Right lobe of liver (tissue), 6 donors: ENCODE data around the gene GTF3C1. TPM values are rescaled to one million over a fixed set of nuclear protein-coding genes. Genes with fewer than 3 reads are reported as not detected.

Source experiments
- ATAC-seq, 4 donors: fragments of 200-7000 bp; cut with Tn5 transposase; one replicate each; pipeline ENCODE4 v1.9.1; 2020; ENCODE audit warnings: mild to moderate bottlenecking in 4 of 4, moderate library complexity in 4 of 4
- DNase-seq, 3 donors: peaks; one replicate each; pipeline ENCODE4 v3.0.0-alpha.2; 2020
- H3K27ac ChIP-seq, 3 donors: fragments of 200-600 bp; one replicate each; pipeline ENCODE4 v1.8.0; 2022
- H3K27me3 ChIP-seq, 2 donors: fragments of 200-600 bp; one replicate each; pipeline ENCODE4 v1.8.0; 2022
- H3K36me3 ChIP-seq, 4 donors: fragments of 200-600 bp; sonication (generic) in 1 of 4; one replicate each; pipeline versions ENCODE4 v1.5.1 to v1.8.0; 2017 to 2022; ENCODE audit warnings: control low read depth in 1 of 4
- H3K4me1 ChIP-seq, 4 donors: fragments of 200-600 bp; sonication (generic) in 1 of 4; one replicate each; pipeline versions ENCODE4 v1.5.1 to v1.8.0; 2017 to 2022; ENCODE audit warnings: control low read depth in 1 of 4
- H3K4me3 ChIP-seq, 3 donors: fragments of 200-600 bp; one replicate each; pipeline ENCODE4 v1.8.0; 2022
- H3K9me3 ChIP-seq, 4 donors: fragments of 200-600 bp; sonication (generic) in 1 of 4; one replicate each; pipeline versions ENCODE4 v1.5.1 to v1.8.0; 2017 to 2022; ENCODE audit warnings: control low read depth in 1 of 4
- CTCF ChIP-seq, 4 donors: fragments of 200-600 bp in 3 of 4; fragments of 450-650 bp in 1 of 4; IDR thresholded peaks; one replicate each; pipeline versions ENCODE4 v1.5.1 to v1.8.0; 2016 to 2022; ENCODE audit warnings: antibody characterized with exemption in 4 of 4, mild to moderate bottlenecking in 2 of 4
- POLR2A ChIP-seq: fragments of 450-650 bp; IDR thresholded peaks from one replicate; pipeline ENCODE4 v1.6.1; 2017; ENCODE audit warnings: antibody characterized with exemption, mild to moderate bottlenecking
- WGBS: methylation state at CpG from one replicate; pipeline ENCODE4 v1.1.6; 2018; ENCODE audit warnings: low coverage, low lambda C conversion rate; ENCODE audit not compliant: insufficient coverage; ENCODE audit errors: missing lambda C conversion rate; 5-methylcytosine and 5-hydroxymethylcytosine counted together
- intact Hi-C, 2 donors: fragments of 100-400 bp; cut with DNase I; formaldehyde crosslinking; loops; one replicate each; pipeline versions ENCODE4 v1.11.2 to v1.14.1; 2022
- total RNA-seq, 6 experiments: library from RNA; depleted of rRNA in 2 of 6; stranded (reverse); fragments of >200 nt in 2 of 6; fragmentation: NEBNext Ultra II Directional in 3 of 6; extraction: Animal tissue kit (Norgen Biotek cat#: 25700) in 3 of 6; gene quantifications; one replicate each; pipeline versions ENCODE4 v1.1.0 to v1.2.4, GENCODE V29; 2016 to 2023
- donor health status: DM: no; HTN: yes; CAD: no.
- donor health status: DM: no; HTN: no; CAD: no.
- donor health status: DM: no; HTN: no; CAD: no.
- donor health status: DM: no; HTN: yes; CAD: no.
- donor health status: DM: no; HTN: yes; CAD: no.

The GTF3C1 gene
- total RNA-seq, 6 experiments from 2014 or later = 25.3 to 53.3 (median 26.9) TPM

GRCh38 chr16:27424772-27425498 is 124.8 kb downstream of the GTF3C1 start:
- Histone ChIP-seq H3K27ac (no peak overlapping the region), H3K36me3 (no peaks in the 10 kb centered on the region), H3K4me1 (no peaks in the 10 kb centered on the region), H3K9me3 (peaks cover 0 to 9% (median 0%) of the 10 kb centered on the region in 4 donors), H3K27me3 (no peaks in the 10 kb centered on the region), H3K4me3 (no peak overlapping the region)
- no peak for ATAC-seq
- intact Hi-C loops = no loop called here
- peak in 1 of 3 donors; percentile 8 for DNase-seq
- 66% methylated on average over 5 of the region's 10 CpGs for WGBS
- no peak for TF ChIP-seq CTCF (IDR thresholded peaks at IDR 0.05)
- TF ChIP-seq POLR2A = no peak

- intact Hi-C loops = no loop called here
- Histone ChIP-seq H3K27ac (no peak overlapping the region), H3K4me3 (no peak overlapping the region), H3K9me3 (peaks cover 0 to 9% (median 0%) of the 10 kb centered on the region in 4 donors), H3K36me3 (no peaks in the 10 kb centered on the region), H3K4me1 (no peaks in the 10 kb centered on the region), H3K27me3 (no peaks in the 10 kb centered on the region)
- DNase-seq (no peak), ATAC-seq (no peak)
- TF ChIP-seq POLR2A (no peak), CTCF (IDR thresholded peaks at IDR 0.05) (no peak)
These were observed 127.6 kb downstream of the GTF3C1 start for GRCh38 chr16:27421961-27422740.

- Histone ChIP-seq H3K4me1 (no peaks in the 10 kb centered on the region), H3K27ac (no peak overlapping the region), H3K27me3 (no peaks in the 10 kb centered on the region), H3K9me3 (peaks cover 0 to 7% (median 0%) of the 10 kb centered on the region in 4 donors), H3K4me3 (no peak overlapping the region), H3K36me3 (no peaks in the 10 kb centered on the region)
- intact Hi-C loops = no loop called here
- DNase-seq (no peak), ATAC-seq (no peak)
- TF ChIP-seq CTCF (IDR thresholded peaks at IDR 0.05) = no peak
- TF ChIP-seq POLR2A = no peak
- WGBS = 56% methylated on average over 3 of the region's 4 CpGs
These were observed 132.6 kb downstream of the GTF3C1 start for GRCh38 chr16:27417047-27417671.

DNA sequence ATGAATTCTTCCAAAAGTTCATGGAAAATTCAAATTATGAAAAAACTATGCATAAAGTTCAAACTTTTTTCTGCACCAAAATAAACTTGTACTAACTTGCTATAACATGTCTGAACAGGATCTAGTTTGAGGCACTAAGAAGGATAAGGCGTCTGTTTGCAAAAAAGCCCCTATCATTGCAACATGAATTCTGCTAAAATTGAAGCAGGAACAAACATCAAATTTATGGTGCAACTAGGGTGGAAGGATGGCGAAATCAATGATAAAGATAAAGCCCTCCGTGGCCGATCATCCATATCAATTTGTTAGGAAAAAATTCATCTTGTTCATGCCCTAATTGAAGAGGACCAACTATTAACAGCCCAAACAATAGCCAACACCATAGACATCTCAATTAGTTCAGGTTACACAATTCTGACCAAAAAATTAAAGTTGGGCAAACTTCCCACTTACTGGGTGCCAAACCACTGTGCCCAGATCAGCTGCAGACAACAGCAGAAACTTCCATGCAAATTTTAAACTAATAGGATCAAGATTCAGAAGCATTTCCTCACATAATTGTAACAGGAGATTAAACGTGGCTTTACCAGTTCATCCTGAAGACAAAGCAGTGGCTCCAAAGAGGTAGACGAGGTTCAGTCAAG is 134.8 kb downstream of the GTF3C1 start:
- Histone ChIP-seq H3K36me3 (no peaks in the 10 kb centered on the region), H3K9me3 (no peaks in the 10 kb centered on the region), H3K27ac (no peak overlapping the region), H3K27me3 (no peaks in the 10 kb centered on the region), H3K4me1 (no peaks in the 10 kb centered on the region), H3K4me3 (no peak overlapping the region)
- DNase-seq (no peak), ATAC-seq (peak in 1 of 4 donors; percentile 16)
- intact Hi-C loops = no loop called here
- 29% methylated on average over 6 of the region's 6 CpGs for WGBS
- TF ChIP-seq POLR2A (no peak), CTCF (IDR thresholded peaks at IDR 0.05) (no peak)
